Stimulated activated CD8-positive, alpha-beta memory T cell treated with anti-CD3 and anti-CD28 coated beads, Interleukin-15, amount 100 ng/mL, for 48 hours (primary cell): Measurements from ENCODE around the gene PATL2.
"Not testable (repeated sequence)": the region's sequence is repeated elsewhere in the genome, so short reads cannot be mapped to it uniquely, and the experiment has no call there.

Experiments
- DNase-seq, 2 donors: peaks; one replicate each; pipeline ENCODE4 v3.0.0-alpha.2; 2020; ENCODE audit warnings: low read depth in 2 of 2

PATL2 gene

GRCh38 chr15:44647637-44648036 lies 63.5 kb downstream of the PATL2 start:
- no peak for DNase-seq

GRCh38 chr15:44647036-44647435 lies 64.1 kb downstream of the PATL2 start:
- DNase-seq, result no peak

- no peak for DNase-seq
Measured at GRCh38 chr15:44646460-44646859, 64.7 kb downstream of the PATL2 start.

GRCh38 chr15:44641651-44642050 lies 69.5 kb downstream of the PATL2 start:
- no peak for DNase-seq

GRCh38 chr15:44636976-44637375 lies 74.1 kb downstream of the PATL2 start:
- DNase-seq, result no peak

GRCh38 chr15:44633603-44634002 lies 77.5 kb downstream of the PATL2 start:
- DNase-seq, result no peak

GRCh38 chr15:44625286-44625685 lies 85.8 kb downstream of the PATL2 start:
- not testable (repeated sequence) for DNase-seq

- DNase-seq, result no peak
Measured at GRCh38 chr15:44623178-44623577, 87.9 kb downstream of the PATL2 start.

GRCh38 chr15:44620081-44620480 lies 91.0 kb downstream of the PATL2 start:
- DNase-seq, result no peak

- DNase-seq, result no peak
Measured at GRCh38 chr15:44616974-44617373, 94.1 kb downstream of the PATL2 start.
